ENCODE results near the gene FBL. TPM values are rescaled to one million over a fixed set of nuclear protein-coding genes. Genes with fewer than 3 reads are reported as not detected.
A peak's percentile ranks its signal among the peaks of the same experiment; 100 is the strongest.

FBL gene
- total and polyA plus RNA-seq, 10 of the 15 experiments (the other 5 are each of a cell fraction or from before 2014, with no cell fraction given), result 156 to 1,083 (median 478) TPM

DNA sequence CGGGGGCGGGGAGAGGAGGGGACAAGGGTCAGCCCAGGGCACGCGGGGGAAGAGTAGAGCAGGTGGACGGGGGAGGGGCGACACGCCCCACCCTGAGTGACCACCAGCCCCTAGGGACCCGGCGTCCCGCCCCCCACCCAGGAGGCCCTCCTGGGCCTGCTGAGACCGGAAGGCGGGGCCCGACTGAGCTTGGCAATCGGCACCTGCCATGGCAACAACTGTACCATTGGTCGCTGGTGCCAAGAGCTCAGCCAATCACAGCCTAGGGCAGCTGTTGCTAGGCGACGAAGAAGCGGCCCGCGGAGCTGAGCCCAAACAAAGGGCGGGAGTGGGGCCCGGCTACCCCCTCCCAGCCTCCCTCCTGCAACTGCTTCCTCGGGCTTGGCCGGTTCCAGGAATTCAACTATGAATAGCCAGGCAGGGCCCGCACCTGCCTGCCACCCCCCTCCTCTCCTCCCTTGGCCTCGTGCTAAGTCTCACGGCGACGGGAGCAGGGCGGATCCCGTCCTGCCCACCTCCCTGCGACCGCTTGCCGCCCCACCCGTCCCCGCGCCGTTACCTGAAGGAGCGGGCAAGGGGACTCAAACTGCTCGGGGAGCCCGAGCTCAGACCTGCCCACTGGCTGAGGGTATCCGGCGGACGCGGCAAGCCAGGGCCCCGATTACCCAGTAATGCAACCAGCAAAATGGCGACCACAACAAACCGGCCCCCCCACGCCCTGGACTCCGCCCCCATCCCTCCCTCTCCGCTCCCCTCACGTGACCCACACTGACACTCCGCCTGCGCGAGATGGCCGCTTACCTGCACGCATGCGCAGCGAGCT, 12.5 kb downstream of the FBL start, which contains the start of gene DYRK1B (continued):
- TF ChIP-seq TARDBP (IDR thresholded peaks at IDR 0.05; ENCODE audit: borderline replicate concordance) (no peak), ZNF384 (IDR thresholded peaks at IDR 0.05; ENCODE audit: borderline replicate concordance, low read depth, low read length) (no peak), PAX8 (IDR thresholded peaks at IDR 0.05) (no peak), BMI1 (IDR thresholded peaks at IDR 0.05; ENCODE audit: borderline replicate concordance) (peak; percentile 99), IRF4 (IDR thresholded peaks at IDR 0.05; ENCODE audit: low read depth, low read length) (0 out of 2 replicates have a peak, but pooled peaks have one; percentile 9), EZH2 (IDR thresholded peaks at IDR 0.05; ENCODE audit: borderline replicate concordance, control insufficient read depth, low read depth, low read length) (no peak), SMAD5 (IDR thresholded peaks at IDR 0.05; ENCODE audit: low read depth) (no peak), ZNF207 (IDR thresholded peaks at IDR 0.05; ENCODE audit: borderline replicate concordance) (peak; percentile 45), ZSCAN29 (IDR thresholded peaks at IDR 0.05) (no peak), EED (IDR thresholded peaks at IDR 0.05; ENCODE audit: low read depth) (no peak), POLR2AphosphoS2 (IDR thresholded peaks at IDR 0.05; ENCODE audit: low read depth, low read length) (peak; percentile 92)
- TF ChIP-seq, protein P1, sequence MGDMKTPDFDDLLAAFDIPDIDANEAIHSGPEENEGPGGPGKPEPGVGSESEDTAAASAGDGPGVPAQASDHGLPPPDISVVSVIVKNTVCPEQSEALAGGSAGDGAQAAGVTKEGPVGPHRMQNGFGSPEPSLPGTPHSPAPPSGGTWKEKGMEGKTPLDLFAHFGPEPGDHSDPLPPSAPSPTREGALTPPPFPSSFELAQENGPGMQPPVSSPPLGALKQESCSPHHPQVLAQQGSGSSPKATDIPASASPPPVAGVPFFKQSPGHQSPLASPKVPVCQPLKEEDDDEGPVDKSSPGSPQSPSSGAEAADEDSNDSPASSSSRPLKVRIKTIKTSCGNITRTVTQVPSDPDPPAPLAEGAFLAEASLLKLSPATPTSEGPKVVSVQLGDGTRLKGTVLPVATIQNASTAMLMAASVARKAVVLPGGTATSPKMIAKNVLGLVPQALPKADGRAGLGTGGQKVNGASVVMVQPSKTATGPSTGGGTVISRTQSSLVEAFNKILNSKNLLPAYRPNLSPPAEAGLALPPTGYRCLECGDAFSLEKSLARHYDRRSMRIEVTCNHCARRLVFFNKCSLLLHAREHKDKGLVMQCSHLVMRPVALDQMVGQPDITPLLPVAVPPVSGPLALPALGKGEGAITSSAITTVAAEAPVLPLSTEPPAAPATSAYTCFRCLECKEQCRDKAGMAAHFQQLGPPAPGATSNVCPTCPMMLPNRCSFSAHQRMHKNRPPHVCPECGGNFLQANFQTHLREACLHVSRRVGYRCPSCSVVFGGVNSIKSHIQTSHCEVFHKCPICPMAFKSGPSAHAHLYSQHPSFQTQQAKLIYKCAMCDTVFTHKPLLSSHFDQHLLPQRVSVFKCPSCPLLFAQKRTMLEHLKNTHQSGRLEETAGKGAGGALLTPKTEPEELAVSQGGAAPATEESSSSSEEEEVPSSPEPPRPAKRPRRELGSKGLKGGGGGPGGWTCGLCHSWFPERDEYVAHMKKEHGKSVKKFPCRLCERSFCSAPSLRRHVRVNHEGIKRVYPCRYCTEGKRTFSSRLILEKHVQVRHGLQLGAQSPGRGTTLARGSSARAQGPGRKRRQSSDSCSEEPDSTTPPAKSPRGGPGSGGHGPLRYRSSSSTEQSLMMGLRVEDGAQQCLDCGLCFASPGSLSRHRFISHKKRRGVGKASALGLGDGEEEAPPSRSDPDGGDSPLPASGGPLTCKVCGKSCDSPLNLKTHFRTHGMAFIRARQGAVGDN (IDR thresholded peaks at IDR 0.05), result no peak
- TF ChIP-seq, protein P2, sequence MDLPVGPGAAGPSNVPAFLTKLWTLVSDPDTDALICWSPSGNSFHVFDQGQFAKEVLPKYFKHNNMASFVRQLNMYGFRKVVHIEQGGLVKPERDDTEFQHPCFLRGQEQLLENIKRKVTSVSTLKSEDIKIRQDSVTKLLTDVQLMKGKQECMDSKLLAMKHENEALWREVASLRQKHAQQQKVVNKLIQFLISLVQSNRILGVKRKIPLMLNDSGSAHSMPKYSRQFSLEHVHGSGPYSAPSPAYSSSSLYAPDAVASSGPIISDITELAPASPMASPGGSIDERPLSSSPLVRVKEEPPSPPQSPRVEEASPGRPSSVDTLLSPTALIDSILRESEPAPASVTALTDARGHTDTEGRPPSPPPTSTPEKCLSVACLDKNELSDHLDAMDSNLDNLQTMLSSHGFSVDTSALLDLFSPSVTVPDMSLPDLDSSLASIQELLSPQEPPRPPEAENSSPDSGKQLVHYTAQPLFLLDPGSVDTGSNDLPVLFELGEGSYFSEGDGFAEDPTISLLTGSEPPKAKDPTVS (IDR thresholded peaks at IDR 0.05; ENCODE audit: low read depth, low read length), result no peak; the same call in 1 of the 2 replicates
- TF ChIP-seq, protein P3, sequence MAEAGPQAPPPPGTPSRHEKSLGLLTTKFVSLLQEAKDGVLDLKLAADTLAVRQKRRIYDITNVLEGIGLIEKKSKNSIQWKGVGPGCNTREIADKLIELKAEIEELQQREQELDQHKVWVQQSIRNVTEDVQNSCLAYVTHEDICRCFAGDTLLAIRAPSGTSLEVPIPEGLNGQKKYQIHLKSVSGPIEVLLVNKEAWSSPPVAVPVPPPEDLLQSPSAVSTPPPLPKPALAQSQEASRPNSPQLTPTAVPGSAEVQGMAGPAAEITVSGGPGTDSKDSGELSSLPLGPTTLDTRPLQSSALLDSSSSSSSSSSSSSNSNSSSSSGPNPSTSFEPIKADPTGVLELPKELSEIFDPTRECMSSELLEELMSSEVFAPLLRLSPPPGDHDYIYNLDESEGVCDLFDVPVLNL (IDR thresholded peaks at IDR 0.05; ENCODE audit: low read depth, low read length), result 0 out of 2 replicates have a peak, but pooled peaks have one; percentile 14
- TF ChIP-seq, protein P4, sequence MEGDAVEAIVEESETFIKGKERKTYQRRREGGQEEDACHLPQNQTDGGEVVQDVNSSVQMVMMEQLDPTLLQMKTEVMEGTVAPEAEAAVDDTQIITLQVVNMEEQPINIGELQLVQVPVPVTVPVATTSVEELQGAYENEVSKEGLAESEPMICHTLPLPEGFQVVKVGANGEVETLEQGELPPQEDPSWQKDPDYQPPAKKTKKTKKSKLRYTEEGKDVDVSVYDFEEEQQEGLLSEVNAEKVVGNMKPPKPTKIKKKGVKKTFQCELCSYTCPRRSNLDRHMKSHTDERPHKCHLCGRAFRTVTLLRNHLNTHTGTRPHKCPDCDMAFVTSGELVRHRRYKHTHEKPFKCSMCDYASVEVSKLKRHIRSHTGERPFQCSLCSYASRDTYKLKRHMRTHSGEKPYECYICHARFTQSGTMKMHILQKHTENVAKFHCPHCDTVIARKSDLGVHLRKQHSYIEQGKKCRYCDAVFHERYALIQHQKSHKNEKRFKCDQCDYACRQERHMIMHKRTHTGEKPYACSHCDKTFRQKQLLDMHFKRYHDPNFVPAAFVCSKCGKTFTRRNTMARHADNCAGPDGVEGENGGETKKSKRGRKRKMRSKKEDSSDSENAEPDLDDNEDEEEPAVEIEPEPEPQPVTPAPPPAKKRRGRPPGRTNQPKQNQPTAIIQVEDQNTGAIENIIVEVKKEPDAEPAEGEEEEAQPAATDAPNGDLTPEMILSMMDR (IDR thresholded peaks at IDR 0.05 in 2 of 3, conservative IDR thresholded peaks at IDR 0.05 in 1 of 3; ENCODE audit: control insufficient read depth in 2 of 3, extremely low read depth in 1 of 3, insufficient read depth in 1 of 3, low read depth in 3 of 3, low read length in 3 of 3), result no peak
- TF ChIP-seq, protein P5, sequence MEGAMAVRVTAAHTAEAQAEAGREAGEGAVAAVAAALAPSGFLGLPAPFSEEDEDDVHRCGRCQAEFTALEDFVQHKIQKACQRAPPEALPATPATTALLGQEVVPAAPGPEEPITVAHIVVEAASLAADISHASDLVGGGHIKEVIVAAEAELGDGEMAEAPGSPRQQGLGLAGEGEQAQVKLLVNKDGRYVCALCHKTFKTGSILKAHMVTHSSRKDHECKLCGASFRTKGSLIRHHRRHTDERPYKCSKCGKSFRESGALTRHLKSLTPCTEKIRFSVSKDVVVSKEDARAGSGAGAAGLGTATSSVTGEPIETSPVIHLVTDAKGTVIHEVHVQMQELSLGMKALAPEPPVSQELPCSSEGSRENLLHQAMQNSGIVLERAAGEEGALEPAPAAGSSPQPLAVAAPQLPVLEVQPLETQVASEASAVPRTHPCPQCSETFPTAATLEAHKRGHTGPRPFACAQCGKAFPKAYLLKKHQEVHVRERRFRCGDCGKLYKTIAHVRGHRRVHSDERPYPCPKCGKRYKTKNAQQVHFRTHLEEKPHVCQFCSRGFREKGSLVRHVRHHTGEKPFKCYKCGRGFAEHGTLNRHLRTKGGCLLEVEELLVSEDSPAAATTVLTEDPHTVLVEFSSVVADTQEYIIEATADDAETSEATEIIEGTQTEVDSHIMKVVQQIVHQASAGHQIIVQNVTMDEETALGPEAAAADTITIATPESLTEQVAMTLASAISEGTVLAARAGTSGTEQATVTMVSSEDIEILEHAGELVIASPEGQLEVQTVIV (IDR thresholded peaks at IDR 0.05; ENCODE audit: borderline replicate concordance, partially characterized antibody), result no peak

All from GM12878 (cell line).